Kidney (tissue), 14 donors: Measurements from ENCODE around the gene CREG1. TPM values are rescaled to one million over a fixed set of nuclear protein-coding genes. Genes with fewer than 3 reads are reported as not detected.
"Not testable (repeated sequence)": the region's sequence is repeated elsewhere in the genome, so short reads cannot be mapped to it uniquely, and the experiment has no call there.

Source experiments
- DNase-seq, 5 donors: peaks; one replicate each; pipeline ENCODE4 v3.0.0-alpha.2; 2013 to 2020
- FAIRE-seq: peaks from 2 replicates; lab custom pipeline; 2012; peaks lifted over from hg19 to GRCh38; lab: Jason Lieb, UNC
- H3K27ac ChIP-seq, 2 donors: one replicate each; pipeline ENCODE4 v1.7.0; 2013; ENCODE audit warnings: low read depth in 2 of 2, low read length in 2 of 2, inconsistent platforms in 1 of 2
- H3K27me3 ChIP-seq: one replicate; pipeline ENCODE4 v1.7.1; 2013; ENCODE audit warnings: low read length, inconsistent platforms; ENCODE audit not compliant: control insufficient read depth, insufficient read depth
- H3K36me3 ChIP-seq, 3 donors: one replicate each; pipeline versions ENCODE4 v1.7.0 to v1.7.1; 2013; ENCODE audit warnings: low read length in 3 of 3, control low read depth in 1 of 3, inconsistent platforms in 1 of 3; ENCODE audit not compliant: insufficient read depth in 3 of 3, control insufficient read depth in 2 of 3
- H3K4me1 ChIP-seq, 3 donors: one replicate each; pipeline versions ENCODE4 v1.7.0 to v1.7.1; 2013; ENCODE audit warnings: low read length in 3 of 3, inconsistent platforms in 1 of 3, low read depth in 1 of 3; ENCODE audit not compliant: control insufficient read depth in 2 of 3, insufficient read depth in 2 of 3
- H3K4me3 ChIP-seq, 3 donors: one replicate each; pipeline versions ENCODE4 v1.7.0 to v1.8.1; 2013; ENCODE audit warnings: low read length in 3 of 3, control low read depth in 1 of 3, inconsistent platforms in 1 of 3
- H3K9ac ChIP-seq, 3 donors: one replicate each; pipeline versions ENCODE4 v1.7.0 to v1.7.1; 2013; ENCODE audit warnings: low read length in 3 of 3, control low read depth in 1 of 3, inconsistent platforms in 1 of 3
- H3K9me3 ChIP-seq, 3 donors: one replicate each; pipeline versions ENCODE4 v1.7.0 to v1.7.1; 2013; ENCODE audit warnings: low read length in 3 of 3, control low read depth in 1 of 3, inconsistent platforms in 1 of 3; ENCODE audit not compliant: control insufficient read depth in 2 of 3, insufficient read depth in 1 of 3
- CTCF ChIP-seq: IDR thresholded peaks from 3 replicates; pipeline ENCODE4 v1.5.1; 2012; ENCODE audit warnings: mild to moderate bottlenecking, moderate library complexity, borderline replicate concordance; ENCODE audit not compliant: insufficient read depth; ENCODE audit errors: extremely low read depth
- intact Hi-C: fragments of 100-400 bp; cut with DNase I; formaldehyde crosslinking; loops from one replicate; pipeline ENCODE4 v1.11.1; 2022
- polyA plus RNA-seq: library from polyadenylated mRNA; stranded (reverse); fragments of 350-450 nt; fragmentation: Illumina TruSeq; extraction: RNeasy Lipid Tissue Mini Kit (QIAGEN cat#74804); gene quantifications from one replicate; pipeline ENCODE4 v1.2.3, GENCODE V29; 2014; ENCODE audit warnings: low read depth, low replicate concordance; ENCODE audit not compliant: insufficient read depth
- total RNA-seq: library from RNA; stranded (reverse); fragmentation: NEBNext Ultra II Directional; extraction: Animal tissue kit (Norgen Biotek cat#: 25700); gene quantifications from one replicate; pipeline ENCODE4 v1.2.1, GENCODE V29; 2021
- donor health status: control.
- donor health status: control.
- donor health status: control.
- donor health status: control.
- donor health status: control.
- donor health status: DM: yes; HTN: yes; CAD: no.
- donor health status: Normal renal cell carcinoma (clear cell type).

The CREG1 gene
- total and polyA plus RNA-seq, 2 donors from 2014 or later = 91.2 to 115 TPM

DNA sequence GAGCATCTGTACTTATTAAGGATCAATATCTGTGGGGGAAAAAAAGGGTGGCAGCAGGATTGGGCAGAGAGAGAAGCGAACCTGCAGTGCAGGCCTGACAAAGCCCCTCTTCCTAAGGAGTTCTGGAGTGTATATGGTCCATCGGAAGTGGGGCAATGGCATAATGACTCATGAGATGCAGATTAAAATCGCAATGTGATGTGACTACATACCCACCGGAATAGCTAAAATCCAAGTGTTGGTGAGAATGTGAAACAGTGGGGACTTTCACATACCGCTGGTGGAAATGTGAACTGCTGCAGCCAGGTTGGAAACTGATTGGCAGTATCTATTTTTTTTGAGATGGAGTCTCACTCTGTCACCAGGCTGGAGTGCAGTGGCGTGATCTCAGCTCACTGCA is 8.2 kb upstream of the CREG1 start:
- Histone ChIP-seq H3K4me3 (no peak overlapping the region), H3K36me3 (no peaks in the 10 kb centered on the region), H3K9me3 (no peaks in the 10 kb centered on the region), H3K9ac (no peak overlapping the region), H3K27ac (no peak overlapping the region), H3K4me1 (peaks cover 0 to under 1% (median 0%) of the 10 kb centered on the region in 3 donors), H3K27me3 (no peaks in the 10 kb centered on the region)
- no peak for TF ChIP-seq CTCF
- DNase-seq (no peak), FAIRE-seq (no peak)
- intact Hi-C loops = no loop called here

GRCh38 chr1:167555971-167556714 is 2.6 kb upstream of the CREG1 start:
- Histone ChIP-seq H3K27ac (no peak overlapping the region), H3K4me3 (no peak overlapping the region), H3K9ac (no peak overlapping the region), H3K36me3 (no peaks in the 10 kb centered on the region), H3K27me3 (no peaks in the 10 kb centered on the region), H3K4me1 (peaks cover 0 to 8% (median 5%) of the 10 kb centered on the region in 3 donors), H3K9me3 (no peaks in the 10 kb centered on the region)
- FAIRE-seq (peak; percentile 71), DNase-seq (peak; percentile 68 to 87 (median 82))
- intact Hi-C loops = no loop called here
- peak; percentile 92 for TF ChIP-seq CTCF

- FAIRE-seq, intact Hi-C loops, H3K27ac ChIP-seq: not testable (repeated sequence)
Measured at GRCh38 chr1:167555072-167555471, 1.5 kb upstream of the CREG1 start.

GRCh38 chr1:167554028-167554779 is 642 bp upstream of the CREG1 start:
- peaks cover 0 to 11% (median 6%) of the 10 kb centered on the region in 3 donors for H3K4me1 ChIP-seq
- FAIRE-seq (no peak), DNase-seq (peak in 1 of 5 donors; percentile 27)
- no peak for TF ChIP-seq CTCF
- H3K9ac ChIP-seq = peak overlapping the region; percentile 60 to 61 (median 61)
- H3K27ac ChIP-seq = peak overlapping the region in 1 of 2 donors; percentile 7
- H3K9me3 ChIP-seq = no peaks in the 10 kb centered on the region
- peak overlapping the region; percentile 77 to 86 (median 84) for H3K4me3 ChIP-seq
- no peaks in the 10 kb centered on the region for H3K27me3 ChIP-seq
- H3K36me3 ChIP-seq = no peaks in the 10 kb centered on the region
- intact Hi-C loops = no loop called here

More at GRCh38 chr1:167555072-167555471, 1.5 kb upstream of the CREG1 start:
- not testable (repeated sequence) for H3K36me3 ChIP-seq, H3K4me3 ChIP-seq, DNase-seq, H3K9ac ChIP-seq, H3K27me3 ChIP-seq, H3K9me3 ChIP-seq
- H3K4me1 ChIP-seq = peaks cover 0 to 11% (median 6%) of the 10 kb centered on the region in 3 donors
